HG02885 (cell line): ENCODE data around the gene USP17L15.
"Not testable (repeated sequence)": the region's sequence is repeated elsewhere in the genome, so short reads cannot be mapped to it uniquely, and the experiment has no call there.

Experiments used
- ATAC-seq: cut with Tn5 transposase; IDR thresholded peaks from one replicate; pipeline ENCODE4 v1.9.1; 2021; ENCODE audit warnings: mild to moderate bottlenecking; ENCODE audit not compliant: unreplicated experiment, poor library complexity

USP17L15 gene

DNA sequence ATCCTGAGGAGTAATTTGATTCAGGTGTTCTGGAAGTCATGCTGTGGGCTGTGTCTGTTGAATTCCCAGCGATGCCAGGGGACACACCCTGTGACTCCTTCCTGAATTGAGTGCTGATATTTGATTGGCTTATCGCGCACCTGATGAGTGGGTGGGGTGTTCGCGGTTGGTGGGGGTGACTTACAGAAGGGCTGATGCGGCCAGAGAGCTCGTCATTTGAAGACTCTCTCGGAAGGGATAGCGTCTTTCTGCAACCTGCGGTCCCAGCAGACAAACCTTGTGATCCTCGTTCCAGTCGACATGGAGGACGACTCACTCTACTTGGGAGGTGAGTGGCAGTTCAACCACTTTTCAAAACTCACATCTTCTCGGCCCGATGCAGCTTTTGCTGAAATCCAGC is at the start of gene USP17L15:
TSS of gene USP17L15 (plus strand) at position 301 of the 400 bp plus-strand sequence. CDS start at position 301, 0 bp downstream.
- ATAC-seq: not testable (repeated sequence)

DNA sequence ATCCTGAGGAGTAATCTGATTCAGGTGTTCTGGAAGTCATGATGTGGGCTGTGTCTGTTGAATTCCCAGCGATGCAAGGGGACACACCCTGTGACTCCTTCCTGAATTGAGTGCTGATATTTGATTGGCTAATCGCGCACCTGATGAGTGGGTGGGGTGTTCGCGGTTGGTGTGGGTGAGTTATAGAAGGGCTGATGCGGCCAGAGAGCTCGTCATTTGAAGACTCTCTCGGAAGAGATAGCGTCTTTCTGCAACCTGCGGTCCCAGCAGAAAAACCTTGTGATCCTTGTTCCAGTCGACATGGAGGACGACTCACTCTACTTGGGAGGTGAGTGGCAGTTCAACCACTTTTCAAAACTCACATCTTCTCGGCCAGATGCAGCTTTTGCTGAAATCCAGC is 23.8 kb upstream of the USP17L15 start, which contains the start of gene USP17L10:
TSS of gene USP17L10 (plus strand) at position 301 of the 400 bp plus-strand sequence. CDS start at position 301, 0 bp downstream.
- not testable (repeated sequence) for ATAC-seq

DNA sequence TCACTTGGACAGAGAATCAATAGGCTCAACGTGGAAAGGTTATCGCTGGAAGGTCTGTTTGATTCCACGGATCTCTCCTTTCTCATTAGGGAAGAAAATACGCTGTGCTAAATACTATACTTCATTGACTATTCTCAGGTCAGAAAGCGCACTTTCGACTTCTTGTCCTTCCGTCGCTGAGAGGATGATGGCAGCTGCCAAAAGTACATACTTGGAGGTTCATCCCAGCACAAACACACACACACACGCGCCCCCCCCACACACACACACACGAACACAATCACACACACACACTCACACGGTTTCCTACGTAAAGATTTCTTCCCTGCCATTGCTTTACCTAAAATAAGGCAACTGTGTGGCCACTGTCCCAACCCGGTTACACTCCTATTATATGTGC is 19.5 kb upstream of the USP17L15 start:
- not testable (repeated sequence) for ATAC-seq

DNA sequence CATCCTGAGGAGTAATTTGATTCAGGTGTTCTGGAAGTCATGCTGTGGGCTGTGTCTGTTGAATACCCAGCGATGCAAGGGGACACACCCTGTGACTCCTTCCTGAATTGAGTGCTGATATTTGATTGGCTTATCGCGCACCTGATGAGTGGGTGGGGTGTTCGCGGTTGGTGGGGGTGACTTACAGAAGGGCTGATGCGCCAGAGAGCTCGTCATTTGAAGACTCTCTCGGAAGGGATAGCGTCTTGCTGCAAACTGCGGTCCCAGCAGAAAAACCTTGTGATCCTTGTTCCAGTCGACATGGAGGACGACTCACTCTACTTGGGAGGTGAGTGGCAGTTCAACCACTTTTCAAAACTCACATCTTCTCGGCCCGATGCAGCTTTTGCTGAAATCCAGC is 19.1 kb upstream of the USP17L15 start, which contains the start of gene USP17L11:
TSS of gene USP17L11 (plus strand) at position 301 of the 400 bp plus-strand sequence. CDS start at position 301, 0 bp downstream.
- ATAC-seq: not testable (repeated sequence)

- ATAC-seq: not testable (repeated sequence)
These were observed 14.3 kb upstream of the USP17L15 start, which contains the start of gene USP17L12 for GRCh38 chr4:9219852-9220251. TSS of gene USP17L12 (plus strand) at chr4:9220152. CDS start at chr4:9220152, 0 bp downstream.

DNA sequence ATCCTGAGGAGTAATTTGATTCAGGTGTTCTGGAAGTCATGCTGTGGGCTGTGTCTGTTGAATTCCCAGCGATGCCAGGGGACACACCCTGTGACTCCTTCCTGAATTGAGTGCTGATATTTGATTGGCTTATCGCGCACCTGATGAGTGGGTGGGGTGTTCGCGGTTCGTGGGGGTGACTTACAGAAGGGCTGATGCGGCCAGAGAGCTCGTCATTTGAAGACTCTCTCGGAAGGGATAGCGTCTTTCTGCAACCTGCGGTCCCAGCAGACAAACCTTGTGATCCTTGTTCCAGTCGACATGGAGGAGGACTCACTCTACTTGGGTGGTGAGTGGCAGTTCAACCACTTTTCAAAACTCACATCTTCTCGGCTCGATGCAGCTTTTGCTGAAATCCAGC is 9.6 kb upstream of the USP17L15 start, which contains the start of gene USP17L13:
TSS of gene USP17L13 (plus strand) at position 301 of the 400 bp plus-strand sequence. CDS start at position 301, 0 bp downstream.
- ATAC-seq: not testable (repeated sequence)

DNA sequence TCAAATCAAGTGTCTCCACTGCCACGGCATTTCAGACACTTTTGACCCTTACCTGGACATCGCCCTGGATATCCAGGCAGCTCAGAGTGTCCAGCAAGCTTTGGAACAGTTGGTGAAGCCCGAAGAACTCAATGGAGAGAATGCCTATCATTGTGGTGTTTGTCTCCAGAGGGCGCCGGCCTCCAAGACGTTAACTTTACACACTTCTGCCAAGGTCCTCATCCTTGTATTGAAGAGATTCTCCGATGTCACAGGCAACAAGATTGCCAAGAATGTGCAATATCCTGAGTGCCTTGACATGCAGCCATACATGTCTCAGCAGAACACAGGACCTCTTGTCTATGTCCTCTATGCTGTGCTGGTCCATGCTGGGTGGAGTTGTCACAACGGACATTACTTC is 3.9 kb upstream of the USP17L15 start:
- ATAC-seq: not testable (repeated sequence)

DNA sequence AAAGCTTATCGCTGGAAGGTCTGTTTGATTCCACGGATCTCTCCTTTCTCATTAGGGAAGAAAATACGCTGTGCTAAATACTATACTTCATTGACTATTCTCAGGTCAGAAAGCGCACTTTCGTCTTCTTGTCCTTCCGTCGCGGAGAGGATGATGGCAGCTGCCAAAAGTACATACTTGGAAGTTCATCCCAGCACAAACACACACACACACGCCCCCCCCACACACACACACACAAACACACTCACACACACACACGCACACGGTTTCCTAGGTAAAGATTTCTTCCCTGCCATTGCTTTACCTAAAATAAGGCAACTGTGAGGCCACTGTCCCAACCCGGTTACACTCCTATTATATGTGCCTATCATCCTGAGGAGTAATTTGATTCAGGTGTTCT is 4.3 kb downstream of the USP17L15 start:
- not testable (repeated sequence) for ATAC-seq

GRCh38 chr4:9243579-9243978 is 9.4 kb downstream of the USP17L15 start, which contains the start of gene USP17L17:
TSS of gene USP17L17 (plus strand) at chr4:9243879. CDS start at chr4:9243879, 0 bp downstream.
- ATAC-seq: not testable (repeated sequence)

GRCh38 chr4:9247953-9248680 is 13.9 kb downstream of the USP17L15 start, which contains the start of gene USP17L18:
TSS of gene USP17L18 (plus strand) at chr4:9248630. CDS start at chr4:9248630, 0 bp downstream.
- not testable (repeated sequence) for ATAC-seq

GRCh38 chr4:9253078-9253477 is 18.9 kb downstream of the USP17L15 start, which contains the start of gene USP17L19:
TSS of gene USP17L19 (plus strand) at chr4:9253378. CDS start at chr4:9253378, 0 bp downstream.
- not testable (repeated sequence) for ATAC-seq

GRCh38 chr4:9257824-9258223 is 23.6 kb downstream of the USP17L15 start, which contains the start of gene USP17L20:
TSS of gene USP17L20 (plus strand) at chr4:9258124. CDS start at chr4:9258124, 0 bp downstream.
- not testable (repeated sequence) for ATAC-seq

GRCh38 chr4:9262572-9262971 is 28.4 kb downstream of the USP17L15 start, which contains the start of gene USP17L21:
TSS of gene USP17L21 (plus strand) at chr4:9262872. CDS start at chr4:9262872, 0 bp downstream.
- ATAC-seq: not testable (repeated sequence)

DNA sequence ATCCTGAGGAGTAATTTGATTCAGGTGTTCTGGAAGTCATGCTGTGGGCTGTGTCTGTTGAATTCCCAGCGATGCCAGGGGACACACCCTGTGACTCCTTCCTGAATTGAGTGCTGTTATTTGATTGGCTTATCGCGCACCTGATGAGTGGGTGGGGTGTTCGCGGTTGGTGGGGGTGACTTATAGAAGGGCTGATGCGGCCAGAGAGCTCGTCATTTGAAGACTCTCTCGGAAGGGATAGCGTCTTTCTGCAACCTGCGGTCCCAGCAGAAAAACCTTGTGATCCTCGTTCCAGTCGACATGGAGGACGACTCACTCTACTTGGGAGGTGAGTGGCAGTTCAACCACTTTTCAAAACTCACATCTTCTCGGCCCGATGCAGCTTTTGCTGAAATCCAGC is 33.1 kb downstream of the USP17L15 start, which contains the start of gene USP17L22:
TSS of gene USP17L22 (plus strand) at position 301 of the 400 bp plus-strand sequence. CDS start at position 301, 0 bp downstream.
- not testable (repeated sequence) for ATAC-seq

DNA sequence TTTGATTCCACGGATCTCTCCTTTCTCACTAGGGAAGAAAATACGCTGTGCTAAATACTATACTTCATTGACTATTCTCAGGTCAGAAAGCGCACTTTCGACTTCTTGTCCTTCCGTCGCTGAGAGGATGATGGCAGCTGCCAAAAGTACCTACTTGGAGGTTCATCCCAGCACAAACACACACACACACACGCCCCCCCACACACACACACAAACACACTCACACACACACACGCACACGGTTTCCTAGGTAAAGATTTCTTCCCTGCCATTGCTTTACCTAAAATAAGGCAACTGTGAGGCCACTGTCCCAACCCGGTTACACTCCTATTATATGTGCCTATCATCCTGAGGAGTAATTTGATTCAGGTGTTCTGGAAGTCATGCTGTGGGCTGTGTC is 37.5 kb downstream of the USP17L15 start:
- ATAC-seq: not testable (repeated sequence)
